IMR-90 (cell line): ENCODE results near the gene SNAPIN. TPM values are rescaled to one million over a fixed set of nuclear protein-coding genes. Genes with fewer than 3 reads are reported as not detected.

Experiments
- ATAC-seq: fragments of 200-7000 bp; cut with Tn5 transposase; 2 replicates; pipeline ENCODE4 v1.9.1; 2020; ENCODE audit warnings: low read depth, mild to moderate bottlenecking, moderate library complexity
- BruUV-seq: library from RNA; stranded (reverse); fragments of 400-500 nt; replicated peaks from 2 replicates; lab custom pipeline; 2021; lab: Mats Ljungman, UMichigan
- CTCF ChIA-PET: fragments of 300-600 bp; formaldehyde crosslinking; extraction: SDS; loops from one replicate; lab custom pipeline; 2021; ENCODE audit warnings: antibody characterized with exemption; lab: Yijun Ruan, JAX
- POLR2A ChIA-PET: fragments of 300-600 bp; sonication (Branson Sonifier 250); formaldehyde crosslinking; loops from one replicate; lab custom pipeline; 2022; ENCODE audit warnings: antibody characterized with exemption; ENCODE audit not compliant: unreplicated experiment; lab: Charles Lee
- DNase-seq: peaks from one replicate; pipeline ENCODE4 v3.0.0; 2013
- H2AFZ ChIP-seq: replicated peaks from 2 replicates; pipeline ENCODE3; 2013; ENCODE audit warnings: low read length, mild to moderate bottlenecking; ENCODE audit not compliant: poor library complexity
- H2AK5ac ChIP-seq: 2 replicates; pipeline ENCODE4 v1.6.1; 2013; ENCODE audit warnings: low read depth, low read length, inconsistent platforms
- H2AK9ac ChIP-seq: replicated peaks from 2 replicates; pipeline ENCODE3; 2013; ENCODE audit warnings: mild to moderate bottlenecking, low read depth, low read length, moderate library complexity; ENCODE audit not compliant: poor library complexity
- H2BK120ac ChIP-seq: 2 replicates; pipeline ENCODE4 v1.6.1; 2013; ENCODE audit warnings: low read depth, low read length, inconsistent platforms
- H2BK15ac ChIP-seq: 3 replicates; pipeline ENCODE4 v1.6.1; 2013; ENCODE audit warnings: low read depth, low read length, inconsistent platforms
- H2BK20ac ChIP-seq: 2 replicates; pipeline ENCODE4 v1.6.1; 2013; ENCODE audit warnings: low read depth, mild to moderate bottlenecking, inconsistent platforms, low read length, moderate library complexity
- H2BK5ac ChIP-seq: 2 replicates; pipeline ENCODE4 v1.6.1; 2013; ENCODE audit warnings: mild to moderate bottlenecking, low read depth, low read length, inconsistent platforms; ENCODE audit not compliant: poor library complexity, severe bottlenecking
- H3K14ac ChIP-seq: replicated peaks from 2 replicates; pipeline ENCODE4 v1.6.1; 2013; ENCODE audit warnings: low read depth, low read length, inconsistent platforms
- H3K18ac ChIP-seq: 2 replicates; pipeline ENCODE4 v1.6.1; 2013; ENCODE audit warnings: low read depth, low read length, control low read depth
- H3K23ac ChIP-seq: 2 replicates; pipeline ENCODE4 v1.6.1; 2013; ENCODE audit warnings: low read depth, low read length, inconsistent platforms
- H3K27ac ChIP-seq: 2 replicates; pipeline ENCODE4 v1.5.1; 2013; ENCODE audit warnings: mild to moderate bottlenecking, control low read depth, low read length; ENCODE audit not compliant: insufficient read depth
- H3K27me3 ChIP-seq: 2 replicates; pipeline ENCODE4 v1.6.1; 2013; ENCODE audit warnings: low read length; ENCODE audit not compliant: control insufficient read depth, insufficient read depth
- H3K36me3 ChIP-seq: 2 replicates; pipeline ENCODE4 v1.6.1; 2013; ENCODE audit warnings: low read length, mixed read lengths; ENCODE audit not compliant: control insufficient read depth, insufficient read depth
- H3K4ac ChIP-seq: 2 replicates; pipeline ENCODE4 v1.6.1; 2013; ENCODE audit warnings: low read depth, low read length, inconsistent platforms
- H3K4me1 ChIP-seq: 2 replicates; pipeline ENCODE4 v1.6.1; 2013; ENCODE audit warnings: low read length, mixed read lengths; ENCODE audit not compliant: control insufficient read depth, insufficient read depth
- H3K4me2 ChIP-seq: 2 replicates; pipeline ENCODE4 v1.6.1; 2013; ENCODE audit warnings: low read depth, mild to moderate bottlenecking, control low read depth, low read length, moderate library complexity
- H3K4me3 ChIP-seq: 2 replicates; pipeline ENCODE4 v1.5.1; 2013; ENCODE audit warnings: low read depth, mild to moderate bottlenecking, control low read depth, low read length, moderate library complexity; ENCODE audit not compliant: insufficient read depth
- H3K56ac ChIP-seq: 2 replicates; pipeline ENCODE4 v1.6.1; 2013; ENCODE audit warnings: low read length, inconsistent platforms; ENCODE audit not compliant: insufficient read depth; ENCODE audit errors: extremely low read depth
- H3K79me1 ChIP-seq, 2 experiments: 2 replicates each; pipeline ENCODE4 v1.6.1; 2013; ENCODE audit warnings: low read length in 2 of 2, inconsistent platforms in 1 of 2, low read depth in 1 of 2
- H3K9ac ChIP-seq: 2 replicates; pipeline ENCODE4 v1.6.1; 2013; ENCODE audit warnings: low read depth, low read length, control low read depth
- H3K9me1 ChIP-seq: 2 replicates; pipeline ENCODE4 v1.6.1; 2013; ENCODE audit warnings: low read length, inconsistent platforms; ENCODE audit not compliant: insufficient read depth
- H3K9me3 ChIP-seq: 2 replicates; pipeline ENCODE4 v1.6.1; 2013; ENCODE audit warnings: low read length; ENCODE audit not compliant: control insufficient read depth, insufficient read depth
- H4K20me1 ChIP-seq: 2 replicates; pipeline ENCODE4 v1.6.1; 2013; ENCODE audit warnings: low read length, inconsistent platforms; ENCODE audit not compliant: insufficient read depth
- H4K5ac ChIP-seq: 2 replicates; pipeline ENCODE4 v1.6.1; 2013; ENCODE audit warnings: mild to moderate bottlenecking, low read depth, low read length, control low read depth
- H4K8ac ChIP-seq, 2 experiments: 2 replicates each; pipeline ENCODE4 v1.6.1; 2013; ENCODE audit warnings: low read depth in 2 of 2, low read length in 2 of 2, control low read depth in 1 of 2, inconsistent platforms in 1 of 2
- H4K91ac ChIP-seq: 2 replicates; pipeline ENCODE4 v1.6.1; 2013; ENCODE audit warnings: low read depth, low read length, inconsistent platforms; ENCODE audit not compliant: insufficient read depth
- BHLHE40 ChIP-seq: fragments of 150-350 bp; IDR thresholded peaks from 2 replicates; pipeline ENCODE4 v1.6.1; 2016; ENCODE audit warnings: mild to moderate bottlenecking, low read depth, low read length
- CEBPB ChIP-seq: IDR thresholded peaks from 2 replicates; pipeline ENCODE4 v1.6.1; 2012; ENCODE audit warnings: low read depth, low read length, improper control_type of control experiment
- CHD1 ChIP-seq: IDR thresholded peaks from 2 replicates; pipeline ENCODE4 v1.6.1; 2012; ENCODE audit warnings: low read depth, low read length, improper control_type of control experiment
- FOS ChIP-seq: fragments of 150-350 bp; IDR thresholded peaks from 2 replicates; pipeline ENCODE4 v1.6.1; 2016; ENCODE audit warnings: low read depth, low read length
- MAFK ChIP-seq: IDR thresholded peaks from 2 replicates; pipeline ENCODE4 v1.6.1; 2012; ENCODE audit warnings: low read depth, low read length, improper control_type of control experiment
- MXI1 ChIP-seq: IDR thresholded peaks from 2 replicates; pipeline ENCODE4 v1.6.1; 2012; ENCODE audit warnings: low read depth, mild to moderate bottlenecking, low read length, moderate library complexity, borderline replicate concordance
- RAD21 ChIP-seq: IDR thresholded peaks from 2 replicates; pipeline ENCODE4 v1.6.1; 2012; ENCODE audit warnings: low read length, improper control_type of control experiment
- SMC3 ChIP-seq: fragments of 150-350 bp; IDR thresholded peaks from 2 replicates; pipeline ENCODE4 v1.6.1; 2016; ENCODE audit warnings: low read depth, mild to moderate bottlenecking, antibody characterized with exemption, low read length, moderate library complexity
- WGBS, 2 experiments: methylation state at CpG; one replicate each; pipeline versions ENCODE4 v1.1.5 to v1.1.7; 2013; ENCODE audit warnings: missing lambda C conversion rate in 2 of 2; ENCODE audit not compliant: insufficient read length in 1 of 2; ENCODE audit errors: extremely low coverage in 2 of 2; 5-methylcytosine and 5-hydroxymethylcytosine counted together
- dilution Hi-C: fragments of 300-500 bp; cut with HindIII; formaldehyde crosslinking; loops from one replicate; pipeline ENCODE4 v1.14.3; 2018; ENCODE audit warnings: low sequenced_read_pairs; ENCODE audit not compliant: unreplicated experiment
- in situ Hi-C: fragments of 300-500 bp; cut with MboI; formaldehyde crosslinking; loops from 3 replicates; pipeline ENCODE4 v1.14.3; 2019; ENCODE audit warnings: low sequenced_read_pairs, inconsistent platforms, mixed read lengths
- intact Hi-C: fragments of 100-400 bp; cut with micrococcal nuclease; formaldehyde crosslinking; loops from 2 replicates; pipeline ENCODE4 v1.10.0; 2022
- polyA plus RNA-seq, 3 experiments: library from polyadenylated mRNA; depleted of rRNA; stranded (reverse); fragments of >200 nt; gene quantifications; 2 replicates each; pipeline ENCODE4 v1.2.3, GENCODE V29; 2012; ENCODE audit warnings: low replicate concordance in 1 of 3
- total RNA-seq: library from RNA; depleted of rRNA; stranded (reverse); fragments of >200 nt; gene quantifications from 2 replicates; pipeline ENCODE4 v1.2.3, GENCODE V29; 2012
- TF ChIP-seq, protein P1 (sequence below): conservative IDR thresholded peaks from 2 replicates; pipeline ENCODE4 v1.5.1; 2012; ENCODE audit warnings: mild to moderate bottlenecking, low read depth, low read length, improper control_type of control experiment
- TF ChIP-seq, protein P2 (sequence below): fragments of 150-350 bp; IDR thresholded peaks from 2 replicates; pipeline ENCODE4 v1.6.1; 2016; ENCODE audit warnings: low read depth, mild to moderate bottlenecking, low read length, moderate library complexity, borderline replicate concordance
- TF ChIP-seq, protein P3 (sequence below): fragments of 150-350 bp; IDR thresholded peaks from 2 replicates; pipeline ENCODE4 v1.6.1; 2017; ENCODE audit warnings: mild to moderate bottlenecking, antibody characterized with exemption, low read length, low read depth

SNAPIN gene
- total and polyA plus RNA-seq, 2 of the 4 experiments (the other 2 are of a cell fraction) = 37.4 to 40.9 TPM

DNA sequence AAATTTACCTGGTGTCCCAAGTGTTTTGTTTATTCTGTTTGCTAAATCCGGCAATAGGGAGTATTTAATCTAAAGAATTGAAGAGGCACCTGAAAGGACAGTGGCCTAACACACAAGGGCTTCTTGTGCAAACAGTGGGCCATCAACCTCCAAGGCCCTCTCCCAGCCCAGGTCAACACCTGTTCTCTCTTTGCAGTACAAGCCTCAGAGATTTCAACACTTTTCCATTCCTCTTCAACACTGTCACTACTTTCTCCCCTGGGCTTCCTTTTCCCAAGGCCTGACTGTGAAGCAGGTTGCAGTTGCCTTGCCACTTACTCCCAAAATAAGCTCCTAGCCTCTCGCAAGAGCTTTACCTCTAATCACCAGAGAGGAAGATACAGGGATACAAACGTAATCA is 3.2 kb upstream of the SNAPIN start:
- H3K9me3 ChIP-seq = no peaks in the 10 kb centered on the region
- H2AK5ac ChIP-seq = no peak overlapping the region
- H2BK120ac ChIP-seq = no peak overlapping the region
- no peak overlapping the region for H4K5ac ChIP-seq
- no peak overlapping the region for H3K56ac ChIP-seq
- H2AFZ ChIP-seq = no peak overlapping the region
- H2AK9ac ChIP-seq = no peak overlapping the region
- no peaks in the 10 kb centered on the region for H4K20me1 ChIP-seq
- H3K27me3 ChIP-seq = no peaks in the 10 kb centered on the region
- no TSS peak for BruUV-seq
- H2BK20ac ChIP-seq = no peak overlapping the region
- intact Hi-C loops (no loop called here), dilution Hi-C loops (no loop called here), in situ Hi-C loops (no loop called here)
- no peaks in the 10 kb centered on the region for H3K36me3 ChIP-seq
- peaks cover 9% of the 10 kb centered on the region for H3K4me1 ChIP-seq
- CTCF ChIA-PET = no interaction called here
- no peak overlapping the region for H3K23ac ChIP-seq
- no peak overlapping the region for H3K14ac ChIP-seq
- H3K4me3 ChIP-seq = no peak overlapping the region
- H3K27ac ChIP-seq = no peak overlapping the region
- no peak overlapping the region for H3K9ac ChIP-seq
- H3K4me2 ChIP-seq = no peak overlapping the region
- no peak overlapping the region for H4K91ac ChIP-seq
- H3K79me1 ChIP-seq = peaks cover 3 to 14% of the 10 kb centered on the region in 2 experiments; a peak in 3 of 4 replicates
- ATAC-seq = no peak
- H3K9me1 ChIP-seq = peaks cover 6% of the 10 kb centered on the region; the same call in 1 of the 2 replicates
- H2BK5ac ChIP-seq = no peak overlapping the region
- H3K18ac ChIP-seq = no peak overlapping the region
- WGBS, 2 experiments = no CpG with 5 or more reads among the region's 3 CpGs
- TF ChIP-seq BHLHE40 = no peak
- TF ChIP-seq, protein P1, sequence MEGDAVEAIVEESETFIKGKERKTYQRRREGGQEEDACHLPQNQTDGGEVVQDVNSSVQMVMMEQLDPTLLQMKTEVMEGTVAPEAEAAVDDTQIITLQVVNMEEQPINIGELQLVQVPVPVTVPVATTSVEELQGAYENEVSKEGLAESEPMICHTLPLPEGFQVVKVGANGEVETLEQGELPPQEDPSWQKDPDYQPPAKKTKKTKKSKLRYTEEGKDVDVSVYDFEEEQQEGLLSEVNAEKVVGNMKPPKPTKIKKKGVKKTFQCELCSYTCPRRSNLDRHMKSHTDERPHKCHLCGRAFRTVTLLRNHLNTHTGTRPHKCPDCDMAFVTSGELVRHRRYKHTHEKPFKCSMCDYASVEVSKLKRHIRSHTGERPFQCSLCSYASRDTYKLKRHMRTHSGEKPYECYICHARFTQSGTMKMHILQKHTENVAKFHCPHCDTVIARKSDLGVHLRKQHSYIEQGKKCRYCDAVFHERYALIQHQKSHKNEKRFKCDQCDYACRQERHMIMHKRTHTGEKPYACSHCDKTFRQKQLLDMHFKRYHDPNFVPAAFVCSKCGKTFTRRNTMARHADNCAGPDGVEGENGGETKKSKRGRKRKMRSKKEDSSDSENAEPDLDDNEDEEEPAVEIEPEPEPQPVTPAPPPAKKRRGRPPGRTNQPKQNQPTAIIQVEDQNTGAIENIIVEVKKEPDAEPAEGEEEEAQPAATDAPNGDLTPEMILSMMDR = no peak
- TF ChIP-seq RAD21 = no peak
- no peak for TF ChIP-seq MXI1
- TF ChIP-seq, protein P2, sequence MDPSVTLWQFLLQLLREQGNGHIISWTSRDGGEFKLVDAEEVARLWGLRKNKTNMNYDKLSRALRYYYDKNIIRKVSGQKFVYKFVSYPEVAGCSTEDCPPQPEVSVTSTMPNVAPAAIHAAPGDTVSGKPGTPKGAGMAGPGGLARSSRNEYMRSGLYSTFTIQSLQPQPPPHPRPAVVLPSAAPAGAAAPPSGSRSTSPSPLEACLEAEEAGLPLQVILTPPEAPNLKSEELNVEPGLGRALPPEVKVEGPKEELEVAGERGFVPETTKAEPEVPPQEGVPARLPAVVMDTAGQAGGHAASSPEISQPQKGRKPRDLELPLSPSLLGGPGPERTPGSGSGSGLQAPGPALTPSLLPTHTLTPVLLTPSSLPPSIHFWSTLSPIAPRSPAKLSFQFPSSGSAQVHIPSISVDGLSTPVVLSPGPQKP = no peak
- no peak for TF ChIP-seq CHD1
- TF ChIP-seq CEBPB = no peak
- no peak for TF ChIP-seq FOS
- TF ChIP-seq, protein P3, sequence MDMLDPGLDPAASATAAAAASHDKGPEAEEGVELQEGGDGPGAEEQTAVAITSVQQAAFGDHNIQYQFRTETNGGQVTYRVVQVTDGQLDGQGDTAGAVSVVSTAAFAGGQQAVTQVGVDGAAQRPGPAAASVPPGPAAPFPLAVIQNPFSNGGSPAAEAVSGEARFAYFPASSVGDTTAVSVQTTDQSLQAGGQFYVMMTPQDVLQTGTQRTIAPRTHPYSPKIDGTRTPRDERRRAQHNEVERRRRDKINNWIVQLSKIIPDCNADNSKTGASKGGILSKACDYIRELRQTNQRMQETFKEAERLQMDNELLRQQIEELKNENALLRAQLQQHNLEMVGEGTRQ = no peak
- TF ChIP-seq MAFK = no peak
- TF ChIP-seq SMC3 = no peak
- POLR2A ChIA-PET = interaction anchor here (0.7 kb wide), 1 partner anchor 87 kb away, joined by 8 read pairs; no protein-coding TSS in a partner anchor
- no peak for DNase-seq
- no peak overlapping the region for H2BK15ac ChIP-seq
- no peak overlapping the region for H4K8ac ChIP-seq
- no peak overlapping the region for H3K4ac ChIP-seq
